MV-4-11 (cell line): ENCODE measurements around the gene TNIP2.

ENCODE experiments used
- DNase-seq: peaks from one replicate; lab custom pipeline; 2025; lab: John Stamatoyannopoulos, UW

Gene TNIP2

DNA sequence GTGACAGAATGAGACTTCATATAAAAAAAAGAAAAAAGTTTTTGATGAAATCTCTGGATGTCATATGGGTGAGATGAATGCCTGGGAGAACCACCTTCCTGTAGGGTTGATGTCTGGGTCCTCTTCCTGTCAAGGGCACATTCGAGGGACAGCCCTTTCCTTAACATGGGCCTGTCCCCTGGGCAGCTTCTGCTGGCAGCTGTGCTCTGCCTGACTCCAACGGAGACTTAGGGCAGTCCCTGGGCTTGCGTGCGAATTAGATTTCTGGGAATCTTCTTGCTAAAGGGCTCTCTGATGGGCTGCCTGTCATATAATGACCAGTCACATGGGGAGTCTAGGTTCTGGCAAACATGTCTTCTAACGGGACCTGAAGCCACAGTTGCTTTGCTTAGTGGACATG lies 40.7 kb downstream of the TNIP2 start:
- DNase-seq: no peak

DNA sequence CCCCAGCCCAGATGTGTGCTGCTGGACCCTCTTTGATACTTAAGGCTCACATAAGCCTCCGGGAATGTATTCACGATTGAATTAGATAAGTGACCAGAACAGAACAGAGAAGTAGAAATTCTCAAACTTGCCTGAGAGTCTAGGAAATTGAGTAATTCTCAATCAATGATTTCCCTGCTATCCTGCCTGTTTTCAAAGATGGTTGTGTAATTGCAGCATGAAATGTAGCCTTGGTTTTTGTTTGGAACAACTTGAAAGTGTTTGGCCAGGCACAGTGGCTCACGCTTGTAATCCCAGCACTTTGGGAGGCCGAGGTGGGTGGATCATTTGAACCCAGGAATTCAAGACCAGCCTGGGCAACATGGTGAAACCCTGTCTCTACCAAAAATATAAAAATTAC lies 41.2 kb downstream of the TNIP2 start:
- DNase-seq: no peak

DNA sequence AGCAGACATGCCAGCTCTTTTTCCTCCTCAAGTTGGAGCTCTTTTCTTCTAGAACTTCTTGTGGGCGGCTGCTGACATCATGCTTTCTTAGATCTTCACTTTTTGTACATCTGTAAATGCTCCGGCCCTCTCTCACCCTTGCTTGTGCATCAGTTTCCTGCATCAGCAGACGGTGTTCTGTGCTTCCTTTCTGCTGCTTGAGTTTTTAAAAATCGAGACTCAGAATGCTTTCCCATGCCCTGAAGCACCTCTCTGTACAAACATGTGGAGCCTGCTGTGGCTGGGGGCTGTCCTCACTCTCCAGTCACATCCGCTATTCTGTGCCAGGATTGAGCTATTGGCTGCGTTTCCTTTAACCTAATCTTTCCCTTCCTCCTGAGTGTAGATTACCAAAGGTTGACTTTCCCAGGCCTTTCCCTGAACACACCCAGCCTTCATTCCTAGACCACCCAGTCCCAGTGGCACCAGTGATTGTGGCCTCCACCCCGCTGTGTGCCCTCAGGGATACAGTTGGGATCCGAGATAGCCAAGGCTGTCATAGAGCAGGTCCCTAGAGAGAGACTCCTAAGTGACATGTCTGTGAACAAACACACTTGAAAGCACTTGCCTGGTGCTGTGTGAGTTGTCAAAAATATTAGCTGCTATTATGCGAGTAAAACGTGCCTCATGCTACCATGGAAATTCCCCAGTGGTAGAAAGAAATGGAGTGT lies 41.9 kb downstream of the TNIP2 start:
- no peak for DNase-seq

DNA sequence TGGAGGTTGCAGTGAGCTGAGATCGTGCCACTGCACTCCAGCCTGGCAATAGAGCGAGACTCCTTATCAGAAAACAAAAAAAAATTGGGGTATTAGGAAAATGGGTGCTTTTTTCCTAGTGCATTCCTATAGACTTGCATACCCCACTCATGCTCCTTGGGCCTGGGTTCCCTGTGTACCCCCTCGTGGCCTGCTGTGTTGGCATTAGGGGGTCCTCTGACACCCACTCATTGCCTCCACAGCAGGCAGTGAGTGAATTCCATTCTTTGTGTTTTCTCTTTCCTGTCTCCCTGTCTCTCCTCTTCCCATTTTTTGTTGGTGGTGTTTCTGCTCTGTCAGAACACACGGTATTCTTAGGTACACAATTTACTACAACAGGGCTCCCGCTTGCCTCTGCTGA lies 42.8 kb downstream of the TNIP2 start:
- DNase-seq: no peak

DNA sequence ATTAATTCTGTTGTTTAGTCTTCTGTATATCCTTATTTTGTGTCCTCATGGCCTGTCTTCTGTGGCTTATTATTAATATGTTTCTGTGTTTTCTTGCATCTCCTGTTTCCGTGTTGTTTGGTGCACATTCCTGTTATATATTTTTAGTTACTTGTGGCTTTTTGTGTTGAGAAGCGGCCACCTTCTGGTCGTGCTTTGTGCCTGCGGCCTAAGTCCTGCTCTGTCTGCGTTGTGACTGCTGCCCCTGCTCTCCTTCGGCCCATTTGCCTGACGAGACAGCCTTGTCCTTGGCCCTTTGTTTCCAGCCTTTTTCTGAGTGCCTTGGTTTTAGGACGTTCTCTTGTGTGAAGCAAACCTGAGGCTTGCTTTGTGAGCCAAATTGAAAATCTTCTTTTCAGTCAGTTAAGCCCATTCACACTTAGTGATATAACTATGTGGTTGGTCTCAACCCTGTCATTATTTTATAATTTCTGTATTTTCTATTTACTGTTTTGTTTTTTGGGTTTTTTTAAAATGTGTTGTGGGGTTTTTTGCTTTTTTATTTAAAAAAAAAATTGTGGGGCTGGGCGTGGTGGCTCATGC lies 43.8 kb downstream of the TNIP2 start:
- peak; percentile 33 for DNase-seq

DNA sequence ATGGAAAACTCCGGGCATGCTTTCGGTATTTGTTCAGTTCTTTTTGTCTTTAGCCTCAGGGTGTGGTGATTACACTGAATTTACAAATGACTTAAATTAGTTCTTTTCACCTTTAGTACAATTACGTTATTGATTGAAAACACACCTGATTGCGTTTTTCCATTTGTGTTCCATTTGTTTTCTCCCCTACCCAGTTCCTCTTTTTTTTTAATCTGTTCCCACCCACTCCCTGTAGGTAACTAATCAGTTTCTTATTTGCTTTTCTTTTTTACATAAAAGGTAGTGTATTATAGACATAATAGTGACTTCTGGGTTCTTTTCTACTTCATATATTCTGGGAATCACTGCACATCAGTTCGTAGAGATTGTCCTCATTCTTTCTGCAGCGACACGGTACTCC lies 53.4 kb downstream of the TNIP2 start:
- no peak for DNase-seq

DNA sequence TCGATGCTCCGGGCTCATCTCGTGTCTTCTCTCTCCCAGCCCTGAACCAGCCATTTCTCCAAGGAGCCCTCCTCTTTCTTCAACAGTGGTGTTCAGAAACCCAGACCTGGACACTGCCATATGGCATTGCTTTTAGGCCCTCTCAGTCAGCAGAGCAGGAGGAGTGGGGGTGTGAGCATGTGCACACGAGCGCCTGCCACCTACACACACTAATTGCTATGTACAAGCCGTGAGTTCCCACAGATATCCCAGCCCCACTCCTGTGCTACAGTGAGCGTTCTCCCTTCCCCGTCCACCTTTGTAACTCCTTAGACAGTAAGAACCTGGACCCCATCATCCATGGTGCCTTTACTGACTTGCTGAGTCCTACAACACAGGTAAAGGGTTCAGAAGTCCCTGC lies 53.8 kb downstream of the TNIP2 start:
- no peak for DNase-seq

DNA sequence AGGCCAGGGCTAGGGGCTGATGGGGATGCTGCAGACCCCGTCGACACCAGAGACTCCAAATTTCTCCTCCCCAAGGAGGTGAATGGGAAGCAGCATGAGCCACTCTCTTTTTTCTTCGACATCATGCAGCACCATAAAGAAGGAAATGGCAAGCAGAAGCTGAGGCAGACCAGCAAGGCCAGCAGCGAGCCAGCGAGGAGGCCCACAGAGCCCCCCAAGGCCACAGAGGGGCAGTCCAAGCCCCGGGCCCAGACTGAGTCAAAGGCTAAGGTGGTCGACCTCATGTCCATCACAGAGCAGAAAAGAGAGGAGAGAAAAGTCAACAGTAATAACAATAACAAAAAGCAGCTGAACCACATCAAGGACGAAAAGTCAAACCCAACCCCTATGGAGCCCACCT lies 56.1 kb downstream of the TNIP2 start:
- no peak for DNase-seq

DNA sequence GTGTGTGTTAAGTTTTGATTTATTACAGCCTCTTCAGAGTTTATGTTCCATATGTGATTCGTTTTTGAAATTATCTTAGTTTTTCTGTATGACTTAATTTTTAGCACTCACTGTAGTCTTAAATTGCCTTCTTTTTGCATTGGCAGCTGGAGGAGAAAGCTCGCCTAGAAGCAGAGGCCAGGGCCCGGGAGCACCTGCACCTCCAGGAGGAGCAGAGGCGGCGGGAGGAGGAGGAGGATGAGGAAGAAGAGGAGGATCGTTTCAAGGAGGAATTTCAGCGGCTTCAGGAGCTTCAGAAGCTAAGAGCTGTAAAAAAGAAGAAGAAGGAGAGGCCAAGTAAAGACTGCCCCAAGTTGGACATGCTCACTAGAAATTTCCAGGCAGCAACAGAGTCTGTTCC lies 56.6 kb downstream of the TNIP2 start:
- no peak for DNase-seq

DNA sequence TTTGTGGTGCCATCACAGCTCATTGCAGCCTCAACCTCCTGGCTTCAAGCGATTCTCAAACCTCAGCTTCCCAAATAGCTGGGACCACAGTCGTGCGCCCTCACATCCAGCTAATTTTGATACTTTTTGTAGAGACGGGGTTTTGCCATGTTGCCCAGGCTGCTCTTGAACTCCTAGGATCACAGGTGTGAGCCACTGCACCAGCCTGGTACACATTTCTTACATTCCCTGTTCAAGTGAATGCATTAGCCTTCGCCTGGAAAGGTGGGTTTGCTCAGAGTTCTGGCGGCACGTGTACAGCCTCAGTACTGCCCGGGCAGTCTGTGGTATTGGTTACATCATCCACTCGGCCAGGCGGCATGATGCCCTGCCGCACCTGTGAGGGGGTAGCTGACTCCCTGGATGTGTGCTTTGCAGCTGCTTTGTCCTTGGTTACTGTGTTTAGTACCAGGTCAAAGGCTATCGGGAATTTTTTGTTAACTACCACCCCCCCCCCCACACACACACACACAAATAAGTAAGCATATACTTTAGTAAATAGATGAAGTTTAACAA lies 57.1 kb downstream of the TNIP2 start:
- no peak for DNase-seq

DNA sequence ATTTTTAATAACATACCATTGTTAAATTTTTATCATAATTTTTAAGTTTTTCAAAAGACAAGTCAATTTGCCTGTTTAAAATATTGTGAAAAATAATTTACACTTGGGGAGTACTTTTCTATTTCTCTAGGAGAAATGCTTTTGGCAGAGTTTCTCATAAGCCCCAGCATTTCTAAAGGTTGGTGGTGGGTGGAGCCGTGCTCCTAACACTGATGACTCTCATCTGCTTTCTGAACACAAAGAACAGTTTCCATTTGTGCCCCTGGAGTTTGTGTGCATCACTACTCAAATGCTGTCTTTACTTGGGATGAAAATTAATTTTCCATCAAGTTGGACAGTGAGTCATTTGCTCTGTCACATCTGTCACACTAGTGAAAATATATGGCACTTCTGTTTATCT lies 57.6 kb downstream of the TNIP2 start:
- DNase-seq: no peak

DNA sequence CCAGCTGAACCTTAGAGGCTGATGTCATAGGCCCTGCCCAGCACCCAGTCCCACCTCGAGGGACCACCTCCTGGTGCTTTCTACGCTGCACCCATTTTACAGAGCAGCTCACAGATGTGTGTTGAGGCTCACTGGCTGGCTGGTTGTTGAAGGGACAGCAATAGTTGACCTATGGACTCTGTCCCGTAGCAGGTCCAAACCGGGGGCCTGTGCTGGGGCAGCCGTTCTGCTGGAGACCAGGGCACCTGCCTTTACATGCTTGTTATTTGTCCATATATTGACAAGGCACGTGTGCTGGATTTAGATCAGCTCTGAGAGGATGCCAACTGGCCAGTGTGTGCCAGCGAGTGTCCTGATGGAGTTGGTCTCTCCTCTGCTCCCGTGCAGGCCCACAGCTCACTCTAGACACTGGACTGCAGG lies 58.1 kb downstream of the TNIP2 start:
- DNase-seq: no peak

DNA sequence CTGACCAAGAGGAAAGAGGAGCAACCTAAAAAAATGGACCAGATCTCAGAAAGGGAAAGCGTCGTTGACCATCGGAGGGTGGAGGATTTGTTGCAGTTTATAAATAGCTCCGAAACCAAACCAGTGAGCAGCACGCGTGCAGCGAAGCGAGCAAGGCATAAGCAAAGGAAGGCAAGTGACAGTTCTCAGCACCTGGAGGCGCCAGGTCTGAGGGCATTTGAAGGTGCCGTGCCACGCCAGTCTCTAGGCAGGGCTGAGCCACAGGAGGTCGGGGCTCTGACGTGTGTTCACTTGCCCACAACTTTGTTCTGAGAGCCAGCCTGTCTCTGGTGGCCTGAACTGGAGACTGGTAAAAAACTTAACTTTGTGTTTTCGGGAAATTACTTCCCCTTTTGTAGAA lies 59.7 kb downstream of the TNIP2 start:
- DNase-seq: peak; percentile 77

DNA sequence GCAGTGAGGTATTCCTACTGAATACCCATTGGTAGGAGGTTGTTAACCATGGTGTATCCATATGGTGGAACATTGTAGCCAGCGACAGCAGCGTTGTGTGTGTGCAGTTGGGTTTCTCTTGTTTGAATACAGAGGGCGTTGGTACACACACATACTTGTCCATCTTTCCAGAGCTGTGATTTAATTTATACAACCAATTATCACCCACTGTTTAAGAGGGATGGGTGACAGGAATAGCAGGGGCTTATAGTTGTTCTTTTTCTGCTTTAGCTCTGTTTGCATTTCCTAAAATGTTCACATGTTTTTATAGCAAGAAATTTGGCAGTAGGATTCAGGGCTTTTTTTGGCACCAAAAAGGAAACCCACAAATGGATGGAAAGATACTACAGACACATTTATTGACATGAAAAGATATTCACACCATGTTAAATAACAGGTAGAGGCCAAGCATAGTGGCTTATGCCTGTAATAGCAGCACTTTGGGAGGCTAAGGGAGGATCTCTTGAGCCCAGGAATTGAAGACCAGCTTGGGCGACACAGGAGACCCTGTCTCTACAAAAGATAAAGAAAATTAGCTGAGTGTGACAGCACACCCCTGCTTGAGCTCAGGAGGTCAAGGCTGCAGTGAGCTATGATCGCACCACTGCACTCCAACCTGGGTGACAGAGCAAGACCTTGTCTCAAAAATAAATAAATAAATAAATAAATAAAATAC lies 60.6 kb downstream of the TNIP2 start:
- DNase-seq: no peak

DNA sequence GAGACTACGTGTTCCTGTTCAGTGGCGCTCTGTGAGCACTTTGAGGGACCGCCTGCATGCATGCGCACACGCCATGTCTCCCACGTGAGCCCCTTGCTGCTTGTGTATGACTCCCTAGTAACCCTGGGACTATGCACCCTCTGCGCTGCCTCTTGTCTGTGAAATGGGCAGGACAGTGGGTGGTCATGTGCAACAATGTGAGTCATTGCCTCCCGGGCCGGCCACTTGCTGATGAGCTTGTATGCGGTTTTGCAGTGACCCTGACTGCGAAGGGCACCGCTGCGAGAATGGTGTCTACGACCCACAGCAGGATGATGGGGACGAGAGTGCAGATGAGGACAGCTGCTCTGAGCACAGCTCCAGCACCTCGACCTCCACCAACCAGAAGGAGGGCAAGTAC lies 61.4 kb downstream of the TNIP2 start:
- no peak for DNase-seq

DNA sequence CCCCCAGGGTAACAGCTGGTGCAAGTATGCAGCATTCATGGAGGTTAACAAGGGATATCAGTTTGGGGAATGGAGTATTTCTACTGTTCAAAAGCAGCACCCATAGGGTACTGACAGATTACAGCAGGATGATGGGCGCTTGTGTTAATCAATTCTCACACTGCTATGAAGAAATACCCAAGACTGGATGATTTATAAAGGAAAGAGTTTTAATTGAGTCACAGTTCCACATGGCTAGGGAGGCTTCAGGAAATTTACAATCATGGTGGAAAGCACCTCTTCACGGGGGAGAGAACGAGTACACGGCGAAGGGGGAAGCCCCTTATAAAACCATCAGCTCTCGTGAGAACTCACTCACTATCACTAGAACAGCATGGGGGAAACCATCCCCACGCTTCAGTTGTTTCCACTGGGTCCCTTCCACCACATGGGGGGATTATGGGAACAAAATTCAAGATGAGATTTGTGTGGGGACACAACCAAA lies 64.1 kb downstream of the TNIP2 start:
- DNase-seq: no peak
